Gastrocnemius medialis (tissue), 4 donors: ENCODE measurements around the gene RIC8B. TPM values are rescaled to one million over a fixed set of nuclear protein-coding genes. Genes with fewer than 3 reads are reported as not detected.

ENCODE experiments used
- ATAC-seq, 2 donors: fragments of 150-250 bp; one replicate each; pipeline ENCODE4 v1.9.1; 2016
- DNase-seq, 2 donors: peaks; one replicate each; pipeline ENCODE4 v3.0.0-alpha.2; 2019
- H3K27ac ChIP-seq, 4 donors: fragments of 200-600 bp; sonication (generic); 1 replicate in 1 of 4; 2 replicates in 3 of 4; pipeline ENCODE4 v1.5.1; 2016 to 2018; ENCODE audit warnings: mild to moderate bottlenecking in 2 of 4, moderate library complexity in 1 of 4
- H3K27me3 ChIP-seq, 3 donors: fragments of 200-600 bp; sonication (generic) in 2 of 3; 1 replicate in 1 of 3; 2 replicates in 2 of 3; pipeline versions ENCODE4 v1.5.1 to v1.6.0; 2016 to 2019; ENCODE audit warnings: mild to moderate bottlenecking in 1 of 3, moderate library complexity in 1 of 3
- H3K36me3 ChIP-seq, 2 donors: fragments of 200-600 bp; sonication (generic) in 1 of 2; one replicate each; pipeline ENCODE4 v1.5.1; 2017 to 2018
- H3K4me1 ChIP-seq, 2 donors: fragments of 200-600 bp; sonication (generic) in 1 of 2; one replicate each; pipeline ENCODE4 v1.5.1; 2016 to 2017; ENCODE audit warnings: mild to moderate bottlenecking in 2 of 2
- H3K4me3 ChIP-seq, 4 donors: fragments of 200-600 bp; sonication (generic) in 3 of 4; 1 replicate in 1 of 4; 2 replicates in 3 of 4; pipeline ENCODE4 v1.5.1; 2016 to 2019; ENCODE audit warnings: mild to moderate bottlenecking in 2 of 4
- H3K9me3 ChIP-seq, 3 donors: fragments of 200-600 bp; sonication (generic) in 2 of 3; 1 replicate in 1 of 3; 2 replicates in 2 of 3; pipeline ENCODE4 v1.5.1; 2016 to 2019
- CTCF ChIP-seq, 5 experiments: fragments of 450-650 bp in 3 of 5; fragments of 200-600 bp in 2 of 5; sonication (generic) in 2 of 5; IDR thresholded peaks in 4 of 5; conservative IDR thresholded peaks in 1 of 5; 1 replicate in 4 of 5; 2 replicates in 1 of 5; pipeline ENCODE4 v1.5.1; 2016 to 2019; ENCODE audit warnings: antibody characterized with exemption in 5 of 5, mild to moderate bottlenecking in 3 of 5, moderate library complexity in 3 of 5
- POLR2A ChIP-seq, 2 donors: fragments of 450-650 bp; IDR thresholded peaks; one replicate each; pipeline ENCODE4 v1.6.1; 2017; ENCODE audit warnings: antibody characterized with exemption in 2 of 2, mild to moderate bottlenecking in 2 of 2, moderate library complexity in 2 of 2
- in situ Hi-C, 4 donors: fragments of 200-750 bp; cut with MboI; loops; one replicate each; pipeline versions ENCODE4 v1.15.0 to v1.8.0; 2017; ENCODE audit warnings: low sequenced_read_pairs in 4 of 4
- intact Hi-C: fragments of 100-400 bp; cut with DNase I; formaldehyde crosslinking; loops from one replicate; pipeline ENCODE4 v1.15.1; 2023; ENCODE audit warnings: low total_unique reads
- total RNA-seq, 4 donors: library from RNA; depleted of rRNA; stranded (reverse); fragments of >200 nt; gene quantifications; one replicate each; pipeline versions ENCODE4 v1.1.0 to v1.2.3, GENCODE V29; 2016

The RIC8B gene
- total RNA-seq, 4 donors from 2014 or later: 6.1 to 16.0 (median 10.0) TPM

- no peak for DNase-seq
- Histone ChIP-seq H3K27ac (peak overlapping the region; percentile 94 to 95 (median 94)), H3K9me3 (no peaks in the 10 kb centered on the region), H3K36me3 (no peaks in the 10 kb centered on the region), H3K27me3 (no peaks in the 10 kb centered on the region), H3K4me3 (peak overlapping the region; percentile 79 to 97 (median 86)), H3K4me1 (peaks cover 11 to 18% of the 10 kb centered on the region in 2 donors)
- in situ Hi-C loops: no loop called here
- intact Hi-C loops: loop anchor here (5.0 kb wide), 2 partner anchors 184 to 319 kb away; partner anchors contain the start of genes CRY1 and TMEM263
- TF ChIP-seq POLR2A (IDR thresholded peaks at IDR 0.05) (no peak), CTCF (IDR thresholded peaks at IDR 0.05 in 4 of 5, conservative IDR thresholded peaks at IDR 0.05 in 1 of 5) (no peak)
- ATAC-seq: peak in 1 of 2 donors; percentile 3
Observed at GRCh38 chr12:106773286-106774004, 1.0 kb upstream of the RIC8B start.

- in situ Hi-C loops (no loop called here), intact Hi-C loops (loop anchor here (5.0 kb wide), 2 partner anchors 182 to 317 kb away; partner anchors contain the start of genes CRY1 and TMEM263)
- TF ChIP-seq CTCF (IDR thresholded peaks at IDR 0.05 in 4 of 5, conservative IDR thresholded peaks at IDR 0.05 in 1 of 5) (no peak), POLR2A (IDR thresholded peaks at IDR 0.05) (no peak)
- Histone ChIP-seq H3K27ac (peak overlapping the region; percentile 94 to 95 (median 94)), H3K9me3 (no peaks in the 10 kb centered on the region), H3K36me3 (no peaks in the 10 kb centered on the region), H3K27me3 (no peaks in the 10 kb centered on the region), H3K4me3 (peak overlapping the region; percentile 79 to 97 (median 86)), H3K4me1 (peaks cover 22 to 23% of the 10 kb centered on the region in 2 donors)
- ATAC-seq (peak; percentile 3 to 4), DNase-seq (no peak)
Observed at GRCh38 chr12:106774808-106775524, 484 bp downstream of the RIC8B start.

GRCh38 chr12:106776897-106777296 is 2.4 kb downstream of the RIC8B start:
- Histone ChIP-seq H3K27ac (no peak overlapping the region), H3K36me3 (no peaks in the 10 kb centered on the region), H3K27me3 (no peaks in the 10 kb centered on the region), H3K9me3 (no peaks in the 10 kb centered on the region), H3K4me3 (no peak overlapping the region), H3K4me1 (peaks cover 41 to 43% of the 10 kb centered on the region in 2 donors)
- TF ChIP-seq POLR2A (IDR thresholded peaks at IDR 0.05) (no peak), CTCF (IDR thresholded peaks at IDR 0.05 in 4 of 5, conservative IDR thresholded peaks at IDR 0.05 in 1 of 5) (no peak)
- no peak for DNase-seq
- in situ Hi-C loops: no loop called here
- intact Hi-C loops: no loop called here
- ATAC-seq: no peak

- peak overlapping the region; percentile 16 to 65 (median 40) for H3K27ac ChIP-seq
- ATAC-seq (peak; percentile 70 to 93), DNase-seq (no peak)
- intact Hi-C loops: no loop called here
- peaks cover 49 to 52% of the 10 kb centered on the region in 2 donors for H3K4me1 ChIP-seq
- no peaks in the 10 kb centered on the region for H3K27me3 ChIP-seq
- no peak overlapping the region for H3K4me3 ChIP-seq
- H3K9me3 ChIP-seq: no peaks in the 10 kb centered on the region
- H3K36me3 ChIP-seq: peaks cover 0 to 11% of the 10 kb centered on the region in 2 donors
- peak in 1 of 2 donors; percentile 18 for TF ChIP-seq POLR2A (IDR thresholded peaks at IDR 0.05)
- no peak for TF ChIP-seq CTCF (IDR thresholded peaks at IDR 0.05 in 4 of 5, conservative IDR thresholded peaks at IDR 0.05 in 1 of 5)
- in situ Hi-C loops: no loop called here
Observed at GRCh38 chr12:106780010-106780631, 5.6 kb downstream of the RIC8B start.
